HG03097 (cell line): Measurements from ENCODE around the gene TM4SF4.

Source experiments
- ATAC-seq: cut with Tn5 transposase; IDR thresholded peaks from one replicate; pipeline ENCODE4 v1.9.1; 2021; ENCODE audit not compliant: unreplicated experiment, low FRiP score

TM4SF4 gene

DNA sequence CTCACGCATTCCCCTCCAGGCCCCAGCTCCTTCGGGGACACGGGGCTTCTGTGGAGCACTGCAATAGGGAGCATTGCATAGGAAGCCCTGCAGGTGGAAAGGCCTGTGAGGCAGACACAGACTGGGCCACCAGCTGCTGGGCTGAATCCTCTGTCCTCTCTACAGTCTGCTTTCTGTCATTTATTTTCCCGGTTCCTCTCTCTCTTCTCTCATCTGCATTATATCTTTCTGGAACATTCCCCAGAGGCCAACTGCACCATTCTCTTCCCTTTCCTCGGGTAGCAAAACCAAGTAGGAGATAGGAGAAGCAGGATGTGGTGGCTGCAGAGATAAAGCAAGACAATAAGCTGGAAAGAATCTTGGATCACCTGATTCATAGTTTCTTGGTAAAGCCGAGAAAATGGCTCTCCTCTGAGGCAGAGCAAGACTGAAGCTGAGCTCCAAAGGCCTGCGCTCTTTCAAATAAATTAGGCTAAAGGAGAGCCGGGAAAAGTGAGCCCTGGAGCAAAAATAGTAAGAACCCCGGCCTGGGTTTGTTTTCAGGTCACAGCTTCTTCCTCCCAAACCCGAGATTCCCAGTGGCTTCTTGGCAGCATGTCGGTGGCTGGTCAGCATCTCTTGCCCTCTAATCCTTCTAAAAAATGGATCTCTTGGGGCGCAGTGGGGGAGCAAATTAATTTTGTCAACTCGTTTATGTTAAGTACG lies 5.3 kb downstream of the TM4SF4 start:
- ATAC-seq = no peak

DNA sequence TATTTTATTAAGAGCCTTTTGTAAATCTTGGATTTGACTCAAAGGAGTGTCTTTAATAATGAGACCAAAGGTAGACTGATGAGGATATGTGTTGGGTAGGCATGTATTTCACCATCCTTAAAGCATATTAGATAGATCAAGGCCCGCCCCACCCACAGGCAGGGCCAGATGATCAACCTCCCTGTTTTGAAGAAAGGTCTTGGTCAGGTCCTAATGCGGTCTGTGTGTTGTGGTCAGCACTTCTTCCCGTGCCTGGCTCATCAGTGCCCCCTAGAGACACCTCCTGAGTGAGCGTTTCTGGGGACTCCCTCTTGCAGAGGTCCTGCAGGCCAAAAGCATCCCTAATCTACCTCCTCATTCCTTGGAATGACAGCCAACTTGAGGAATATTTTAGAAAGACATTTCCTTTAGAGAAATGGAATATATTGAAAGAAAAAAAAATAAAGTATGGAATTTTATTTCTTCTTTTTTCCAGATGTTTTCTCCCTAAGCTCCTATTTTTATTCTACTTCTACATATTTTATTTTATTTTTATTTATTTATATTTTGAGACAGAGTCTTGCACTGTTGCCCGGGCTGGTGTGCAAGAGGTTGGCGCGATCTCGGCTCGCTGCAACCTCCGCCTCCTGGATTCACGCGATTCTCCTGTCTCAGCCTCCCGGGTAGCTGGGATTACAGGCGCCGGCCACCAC lies 6.0 kb downstream of the TM4SF4 start:
- ATAC-seq = peak; percentile 93

DNA sequence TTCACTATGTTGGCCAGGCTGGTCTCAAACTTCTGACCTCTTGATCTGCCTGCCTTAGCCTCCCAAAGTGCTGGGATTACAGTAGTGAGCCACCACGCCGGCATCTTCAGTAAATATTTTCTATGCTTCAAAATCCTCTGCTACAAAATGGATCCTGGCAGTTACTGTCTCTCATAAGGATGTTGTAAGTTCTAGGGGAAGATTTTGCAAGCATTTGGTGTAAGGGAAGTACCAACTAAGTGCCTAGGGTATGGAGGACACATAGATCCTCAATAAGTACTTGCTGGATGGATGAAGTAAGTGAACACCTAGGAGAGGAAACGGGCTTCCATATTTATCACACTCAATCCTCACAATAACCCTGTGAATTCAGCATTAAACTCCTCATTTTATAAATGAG lies 6.6 kb downstream of the TM4SF4 start:
- no peak for ATAC-seq

- no peak for ATAC-seq
Measured at GRCh38 chr3:149481491-149481890, 7.0 kb downstream of the TM4SF4 start.

DNA sequence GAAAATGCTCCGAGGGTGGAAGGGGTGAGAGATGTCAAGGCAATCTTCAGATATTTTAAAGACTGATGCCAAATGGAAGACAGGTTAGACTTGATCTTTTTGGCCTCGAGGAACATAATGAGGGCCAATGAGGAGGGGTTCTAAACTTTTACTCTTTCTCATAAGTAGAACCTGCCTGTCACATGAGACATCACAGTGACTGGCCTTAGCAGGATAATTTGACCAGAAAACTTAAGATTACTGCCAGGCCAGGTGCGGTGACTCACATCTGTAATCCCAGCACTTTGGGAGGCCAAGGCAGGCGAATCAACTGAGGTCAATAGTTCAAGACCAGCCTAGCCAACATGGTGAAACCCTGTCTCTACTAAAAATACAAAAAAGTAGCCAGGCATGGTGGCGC lies 12.2 kb downstream of the TM4SF4 start:
- no peak for ATAC-seq

DNA sequence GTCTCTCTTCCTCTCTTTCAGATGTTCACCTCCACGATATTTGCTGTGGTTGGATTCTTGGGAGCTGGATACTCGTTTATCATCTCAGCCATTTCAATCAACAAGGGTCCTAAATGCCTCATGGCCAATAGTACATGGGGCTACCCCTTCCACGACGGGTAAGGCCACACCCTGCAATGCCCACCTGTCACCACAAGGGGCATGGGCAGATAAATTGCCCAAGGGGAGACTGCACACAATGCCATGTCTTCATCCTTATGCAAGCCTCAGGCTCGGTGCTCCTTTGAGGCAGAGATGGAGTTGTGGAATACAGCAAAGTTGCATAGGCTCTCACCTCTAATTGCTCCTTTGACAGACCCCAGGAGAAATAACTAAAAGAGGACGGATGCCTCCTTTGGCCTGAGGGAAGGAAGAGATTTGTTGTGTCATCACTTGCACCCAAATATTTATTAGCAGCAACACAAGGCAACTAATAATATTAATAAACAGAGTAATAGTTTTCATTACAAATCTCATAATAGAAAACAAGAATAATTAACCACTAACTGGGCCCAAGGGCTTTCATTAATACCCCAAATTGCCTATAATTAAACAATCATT lies 13.2 kb downstream of the TM4SF4 start:
- ATAC-seq = no peak

- no peak for ATAC-seq
Measured at GRCh38 chr3:149489060-149489690, 14.7 kb downstream of the TM4SF4 start.

- ATAC-seq = no peak
Measured at GRCh38 chr3:149490260-149490971, 15.9 kb downstream of the TM4SF4 start.

DNA sequence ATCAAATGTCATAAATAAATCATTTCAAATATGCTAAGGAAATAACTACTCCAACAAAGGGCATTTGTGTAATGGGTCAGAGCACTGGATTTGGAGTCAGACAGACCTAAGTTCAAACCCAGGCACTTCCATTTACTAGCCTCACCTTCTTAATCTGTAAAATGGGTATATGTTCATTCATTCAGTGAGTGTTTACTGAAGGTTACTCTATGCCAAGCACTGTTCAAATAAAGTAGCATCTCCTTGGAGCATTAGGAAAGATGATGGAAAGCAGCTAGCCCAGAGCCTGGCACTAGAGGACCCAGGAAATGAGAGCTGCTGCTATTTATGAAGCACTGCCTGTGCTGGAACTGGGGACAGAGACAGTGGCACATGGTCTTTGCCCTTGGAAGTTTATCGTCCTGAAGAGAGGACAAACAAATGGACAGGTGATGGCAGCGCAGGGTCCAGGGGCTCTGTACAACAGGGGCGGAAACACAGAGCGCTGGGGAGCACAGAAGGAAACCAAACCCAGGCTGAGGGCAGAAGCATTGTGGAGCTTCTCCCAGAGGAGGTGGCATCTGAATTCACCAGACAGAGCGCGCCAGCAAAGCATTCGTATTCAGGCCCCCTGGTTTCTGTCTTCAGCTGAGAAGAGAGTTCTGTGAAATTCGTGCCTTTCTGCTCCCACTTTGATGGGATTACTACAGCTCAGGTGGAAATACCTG lies 19.0 kb downstream of the TM4SF4 start:
- no peak for ATAC-seq

- no peak for ATAC-seq
Measured at GRCh38 chr3:149494022-149494758, 19.7 kb downstream of the TM4SF4 start.

- ATAC-seq = no peak
Measured at GRCh38 chr3:149494759-149495580, 20.5 kb downstream of the TM4SF4 start.

GRCh38 chr3:149495581-149496125 lies 21.2 kb downstream of the TM4SF4 start:
- no peak for ATAC-seq

GRCh38 chr3:149496891-149497290 lies 22.4 kb downstream of the TM4SF4 start:
- ATAC-seq = no peak

DNA sequence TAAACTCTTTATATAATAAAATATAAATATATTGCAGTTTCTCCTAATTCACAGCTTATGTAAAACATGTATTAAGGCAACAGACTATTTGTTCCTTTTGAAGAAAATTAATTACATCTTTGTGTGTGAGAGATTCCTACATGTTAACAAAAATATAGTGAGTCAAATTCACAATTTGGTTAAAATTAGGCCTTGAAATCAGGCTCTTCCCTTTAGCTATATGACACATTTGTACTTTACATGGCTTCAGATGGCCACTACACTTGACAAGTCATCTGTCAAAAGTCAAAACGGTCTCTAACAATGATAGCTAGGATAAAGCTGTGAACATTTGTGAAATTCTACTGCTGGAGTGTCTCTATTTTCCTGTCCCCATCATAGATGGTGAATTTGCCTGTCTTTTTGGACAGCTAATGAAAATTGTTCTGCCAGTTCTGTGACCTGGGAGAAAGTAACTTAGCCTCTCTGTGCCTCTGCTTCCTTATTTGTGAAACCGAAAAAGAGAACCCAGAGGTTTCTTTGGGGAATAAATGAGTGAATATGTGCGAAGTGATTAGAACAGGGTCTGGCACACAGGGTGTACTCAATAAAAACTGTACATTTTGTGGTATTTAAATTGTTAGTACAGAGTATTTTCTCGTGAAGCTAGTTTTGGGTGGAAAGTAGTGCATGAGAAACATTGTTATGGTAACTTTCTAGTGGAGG lies 23.6 kb downstream of the TM4SF4 start:
- ATAC-seq = no peak

- ATAC-seq = no peak
Measured at GRCh38 chr3:149501524-149501923, 27.0 kb downstream of the TM4SF4 start.

DNA sequence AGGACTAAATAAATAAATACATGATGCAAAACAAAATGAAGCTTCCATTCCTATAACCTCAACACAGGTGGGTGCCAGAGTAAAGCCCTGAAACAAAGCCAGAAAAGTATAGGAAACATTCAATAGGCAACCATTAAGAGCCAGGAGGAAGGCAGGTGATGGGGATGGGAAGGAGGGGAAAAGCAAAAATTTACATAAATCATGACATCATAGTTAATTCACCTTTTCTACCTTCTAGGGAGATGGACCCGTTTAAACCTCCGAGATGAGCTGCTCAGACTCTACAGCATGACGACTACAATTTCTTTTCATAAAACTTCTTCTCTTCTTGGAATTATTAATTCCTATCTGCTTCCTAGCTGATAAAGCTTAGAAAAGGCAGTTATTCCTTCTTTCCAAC lies 27.9 kb downstream of the TM4SF4 start:
- no peak for ATAC-seq

DNA sequence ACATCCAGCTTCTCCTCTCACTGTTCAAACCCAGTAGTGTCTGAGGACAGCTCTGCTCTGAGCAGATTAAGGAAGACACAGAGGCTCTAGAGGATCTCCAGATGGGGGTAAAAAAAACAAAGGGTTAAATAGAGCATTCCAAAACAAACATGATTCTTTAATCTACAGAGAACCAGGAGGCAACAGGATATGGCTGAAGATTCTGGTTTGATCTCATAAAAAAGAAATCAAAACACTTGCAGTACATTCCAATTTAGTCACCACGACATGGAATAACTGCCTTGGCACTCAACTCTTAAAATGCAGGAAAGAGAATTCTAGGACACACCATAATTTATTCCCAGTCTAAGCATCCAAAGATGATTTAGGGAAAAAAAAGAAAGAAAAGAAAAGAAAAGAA lies 32.0 kb downstream of the TM4SF4 start:
- ATAC-seq = no peak

- ATAC-seq = no peak
Measured at GRCh38 chr3:149506965-149507364, 32.5 kb downstream of the TM4SF4 start.
